Measurements from ENCODE around the gene PCID2.

- TF ChIP-seq POLR2A (IDR thresholded peaks at IDR 0.05; ENCODE audit: extremely low read depth, insufficient read length) (no peak), MYC (IDR thresholded peaks at IDR 0.05; ENCODE audit: low read depth, low read length) (no peak)
These were observed 16.2 kb downstream of the PCID2 start for GRCh38 chr13:113192279-113192678.
